ENCODE results near the gene ACAT2.
"Not testable (repeated sequence)": the region's sequence is repeated elsewhere in the genome, so short reads cannot be mapped to it uniquely, and the experiment has no call there.

Gene ACAT2

DNA sequence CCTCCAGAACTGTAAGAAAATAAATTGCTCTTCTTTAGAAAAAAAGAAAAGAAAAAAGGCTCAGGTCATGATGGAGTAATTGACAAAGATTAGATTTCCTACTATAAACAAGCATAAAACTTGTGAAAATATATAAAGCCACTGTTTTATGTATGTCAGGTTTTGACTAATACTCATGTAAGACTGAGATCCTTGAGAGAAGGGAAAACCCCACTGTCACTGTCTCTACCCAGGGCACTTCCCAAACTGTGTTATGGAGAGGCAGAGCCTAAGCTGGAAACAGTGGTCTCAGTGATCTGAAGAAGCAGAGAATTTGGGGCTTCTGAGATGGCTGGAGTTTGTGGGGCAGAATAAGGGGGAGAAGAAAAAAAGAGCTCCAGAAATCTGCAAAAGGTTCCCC is 7.6 kb downstream of the ACAT2 start:
- DNase-seq (ENCODE audit: low read depth in 2 of 2): no peak

DNA sequence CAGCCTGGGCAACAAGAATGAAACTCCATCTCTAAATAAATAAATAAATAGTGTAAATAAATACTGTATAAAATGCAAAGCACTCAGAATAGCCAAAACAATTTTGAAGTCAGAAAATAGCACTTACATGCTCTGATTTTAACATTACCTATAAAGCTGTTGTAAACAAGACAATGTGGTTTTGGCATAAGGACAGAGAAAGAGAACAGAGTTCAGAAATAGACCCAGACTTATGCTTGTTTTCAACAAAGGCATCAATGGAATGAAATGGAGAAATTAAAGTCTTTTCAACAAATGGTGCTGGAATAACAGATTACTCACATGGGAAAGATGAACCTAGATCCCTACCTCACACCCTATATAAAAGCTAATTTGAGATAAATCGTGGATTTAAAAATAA is 10.4 kb downstream of the ACAT2 start:
- no peak for DNase-seq (ENCODE audit: low read depth in 2 of 2)

DNA sequence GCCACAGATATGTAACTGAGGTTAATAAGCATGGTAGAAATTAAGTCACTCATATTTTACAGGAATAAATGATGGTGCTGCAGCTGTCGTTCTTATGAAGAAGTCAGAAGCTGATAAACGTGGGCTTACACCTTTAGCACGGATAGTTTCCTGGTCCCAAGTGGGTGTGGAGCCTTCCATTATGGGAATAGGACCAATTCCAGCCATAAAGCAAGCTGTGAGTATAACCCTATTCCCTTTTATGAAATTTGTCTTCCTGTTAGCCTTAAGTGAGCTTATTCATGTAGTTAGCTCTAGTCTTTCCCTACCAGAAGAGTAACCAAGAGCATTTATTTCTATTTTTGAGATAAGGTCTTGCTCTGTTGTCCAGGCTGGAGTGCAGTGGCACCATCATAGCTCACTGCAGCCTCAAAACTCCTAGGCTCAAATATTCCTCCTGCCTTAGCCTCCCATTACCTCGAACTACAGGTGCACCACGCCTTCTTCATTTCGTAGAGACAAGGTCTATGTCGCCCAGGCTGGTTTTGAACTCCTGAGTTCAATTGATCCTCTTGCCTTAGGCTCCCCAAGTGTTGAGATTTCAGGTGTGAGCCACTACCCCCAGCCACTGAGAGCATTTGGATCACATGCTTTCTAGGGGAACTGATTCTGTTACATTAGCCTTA is 15.5 kb downstream of the ACAT2 start:
- no peak for DNase-seq (ENCODE audit: low read depth in 2 of 2)

DNA sequence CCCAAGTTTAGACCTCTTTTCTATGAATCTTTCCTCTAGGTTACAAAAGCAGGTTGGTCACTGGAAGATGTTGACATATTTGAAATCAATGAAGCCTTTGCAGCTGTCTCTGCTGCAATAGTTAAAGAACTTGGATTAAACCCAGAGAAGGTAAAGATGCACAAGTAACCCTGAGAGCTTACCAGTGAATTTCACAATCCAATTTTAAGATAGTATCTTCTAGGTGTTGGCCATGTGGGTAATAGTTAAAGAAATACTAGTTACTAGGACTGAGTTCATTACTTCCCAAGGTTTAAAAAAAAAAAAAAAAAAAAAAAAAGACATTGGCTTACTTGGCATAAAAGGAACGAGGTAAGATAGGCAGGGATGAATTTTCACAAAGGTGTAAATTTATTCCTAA is 16.3 kb downstream of the ACAT2 start:
- DNase-seq (ENCODE audit: low read depth in 2 of 2): no peak

DNA sequence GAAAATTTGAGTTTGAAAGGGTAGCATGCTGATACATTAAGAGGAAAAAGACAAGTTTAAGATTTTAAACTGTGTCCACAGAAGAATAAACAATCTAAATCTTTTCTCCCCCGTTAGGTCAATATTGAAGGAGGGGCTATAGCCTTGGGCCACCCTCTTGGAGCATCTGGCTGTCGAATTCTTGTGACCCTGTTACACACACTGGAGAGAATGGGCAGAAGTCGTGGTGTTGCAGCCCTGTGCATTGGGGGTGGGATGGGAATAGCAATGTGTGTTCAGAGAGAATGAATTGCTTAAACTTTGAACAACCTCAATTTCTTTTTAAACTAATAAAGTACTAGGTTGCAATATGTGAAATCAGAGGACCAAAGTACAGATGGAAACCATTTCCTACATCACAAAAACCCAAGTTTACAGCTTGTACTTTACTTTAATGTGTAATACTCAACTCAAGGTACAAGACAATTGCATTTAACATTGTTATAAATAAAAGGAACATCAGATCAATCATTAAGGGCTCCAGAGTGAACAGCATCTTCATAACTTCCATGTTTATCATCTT is 16.8 kb downstream of the ACAT2 start:
- DNase-seq (ENCODE audit: low read depth in 2 of 2): no peak

DNA sequence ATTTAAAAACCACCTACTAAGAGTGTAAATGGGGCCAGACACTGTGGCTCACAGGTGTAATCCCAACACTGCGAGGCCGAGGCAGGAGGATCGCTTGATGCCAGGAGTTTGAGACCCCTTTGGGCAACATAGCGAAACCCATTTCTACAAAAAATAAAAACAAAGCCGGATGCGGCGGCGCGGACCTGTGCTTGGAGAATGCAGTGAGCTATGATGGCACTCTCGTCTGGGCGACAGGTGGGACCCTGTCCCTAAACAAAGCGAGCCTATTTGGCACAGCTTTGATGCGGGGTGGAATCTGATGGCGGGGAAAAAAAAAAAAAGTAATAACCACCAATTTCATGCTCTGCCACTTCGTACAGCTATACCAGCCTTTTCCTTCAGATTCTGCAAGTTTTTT is 26.4 kb downstream of the ACAT2 start:
- no peak for DNase-seq (ENCODE audit: low read depth in 2 of 2)

DNA sequence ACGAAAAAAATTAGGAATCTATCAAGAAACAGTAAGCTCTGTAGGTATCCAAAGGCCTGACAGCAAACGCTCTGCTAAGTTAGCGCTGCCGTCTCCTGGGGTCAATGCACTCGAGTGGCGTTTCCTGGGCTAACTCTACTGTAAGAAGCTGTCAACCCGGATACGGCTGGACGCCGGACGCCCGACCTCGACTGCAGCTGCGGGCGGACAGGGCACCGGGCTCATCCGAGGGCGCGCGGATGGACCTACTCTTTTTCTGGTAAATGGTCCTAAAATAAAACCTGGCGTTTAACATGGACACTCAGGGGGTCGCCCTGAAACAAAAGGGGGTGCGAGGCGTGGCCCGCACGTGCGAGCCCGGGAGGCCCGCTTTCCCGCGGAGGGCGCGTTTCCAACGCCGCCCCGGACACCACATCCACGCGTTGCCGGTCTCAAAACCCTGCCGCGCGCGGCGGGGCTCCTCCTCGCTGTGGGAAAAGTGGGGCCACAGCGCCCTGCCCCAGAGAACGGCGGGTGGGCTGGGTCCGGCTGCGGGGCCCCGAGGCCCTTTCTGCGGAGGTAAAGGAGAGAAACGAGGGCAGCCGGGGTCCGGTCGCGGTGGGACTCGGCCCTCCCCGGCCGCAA is 27.0 kb downstream of the ACAT2 start:
- peak in 1 of 2 donors; percentile 7 for DNase-seq (ENCODE audit: low read depth in 2 of 2)

DNA sequence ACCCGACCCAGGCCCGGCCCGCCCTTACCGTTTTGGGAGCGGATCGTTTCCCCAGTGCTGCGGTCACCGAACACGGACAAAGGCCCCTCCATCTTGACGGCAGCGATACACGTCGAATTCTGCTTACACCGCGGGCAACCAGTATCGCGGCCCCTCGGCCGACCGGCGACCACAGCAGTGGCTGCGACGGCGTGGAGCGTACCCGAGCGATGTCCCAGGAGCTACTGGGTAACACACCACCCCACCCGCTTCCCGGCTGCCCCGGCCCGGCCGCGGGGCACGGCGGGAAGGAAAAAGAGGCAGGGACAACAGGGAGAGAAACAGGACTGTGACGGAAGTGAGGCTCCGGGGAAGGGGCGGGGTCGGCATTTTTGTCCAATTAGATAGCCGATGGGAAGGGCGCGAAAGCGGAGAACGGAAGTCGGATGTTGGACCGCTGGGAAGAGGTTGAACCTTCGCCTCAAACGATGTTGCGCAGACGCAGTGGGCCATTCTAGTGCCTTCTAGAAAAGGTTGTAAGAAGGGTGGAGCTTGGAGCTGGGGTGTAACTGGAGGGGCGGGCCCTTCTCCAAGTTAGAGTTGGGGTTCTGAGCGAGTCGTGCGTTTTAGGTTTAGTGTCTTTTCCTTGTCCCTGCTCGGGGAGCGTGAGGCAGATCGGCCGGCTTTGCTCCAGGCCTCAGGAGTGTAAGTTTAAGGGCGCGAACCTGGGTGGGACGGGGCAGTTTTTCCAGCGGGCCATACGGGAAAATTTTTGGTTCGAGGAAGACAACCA is 27.7 kb downstream of the ACAT2 start, which contains the start of gene TCP1:
Gene TCP1 (minus strand): TSS at position 226 of the 772 bp plus-strand sequence. CDS start 134 bp downstream, at position 92.
- peak; percentile 97 to 98 for DNase-seq (ENCODE audit: low read depth in 2 of 2)

DNA sequence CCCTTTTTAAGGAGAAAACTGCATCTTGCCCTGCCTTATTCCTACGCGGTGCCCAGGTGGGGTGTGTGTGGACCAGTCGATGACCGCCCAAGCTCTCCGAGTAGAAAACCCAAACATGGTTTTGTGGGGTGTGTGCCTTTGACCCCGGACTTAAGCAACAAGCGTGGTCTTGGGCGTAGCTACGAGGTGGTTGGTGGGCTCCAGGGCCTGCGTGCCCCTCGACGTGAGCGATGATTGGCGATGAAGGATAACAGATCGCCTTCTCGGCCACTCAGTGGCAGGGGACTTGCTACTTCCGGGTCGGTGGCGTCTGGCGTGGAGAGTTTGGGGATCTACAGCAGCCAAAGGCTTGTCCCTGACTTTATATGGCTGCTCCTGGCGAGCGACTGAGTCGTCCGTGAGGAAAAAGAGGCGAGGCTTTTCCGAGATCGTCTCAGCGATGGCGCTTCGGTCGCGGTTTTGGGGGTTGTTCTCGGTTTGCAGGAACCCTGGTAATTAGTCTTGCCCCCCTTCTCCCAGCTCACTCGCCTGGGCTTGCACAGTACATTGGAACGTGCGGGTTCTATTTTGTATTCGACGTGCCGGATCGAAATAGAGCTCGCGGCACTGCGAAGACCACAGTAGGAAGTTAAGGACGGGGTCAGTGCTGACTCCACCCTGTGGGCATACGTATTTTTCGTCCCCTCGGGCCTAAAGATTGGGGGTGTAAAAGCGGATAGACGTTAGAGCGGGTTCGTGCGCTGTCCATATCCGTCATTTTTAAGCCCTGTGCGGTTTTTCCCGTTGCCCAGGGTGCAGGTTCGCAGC is 28.5 kb downstream of the ACAT2 start, which contains the start of gene MRPL18:
Gene MRPL18 (plus strand): TSS at position 319 of the 807 bp plus-strand sequence. CDS start 121 bp downstream, at position 440.
- peak; percentile 71 to 76 for DNase-seq (ENCODE audit: low read depth in 2 of 2)

DNA sequence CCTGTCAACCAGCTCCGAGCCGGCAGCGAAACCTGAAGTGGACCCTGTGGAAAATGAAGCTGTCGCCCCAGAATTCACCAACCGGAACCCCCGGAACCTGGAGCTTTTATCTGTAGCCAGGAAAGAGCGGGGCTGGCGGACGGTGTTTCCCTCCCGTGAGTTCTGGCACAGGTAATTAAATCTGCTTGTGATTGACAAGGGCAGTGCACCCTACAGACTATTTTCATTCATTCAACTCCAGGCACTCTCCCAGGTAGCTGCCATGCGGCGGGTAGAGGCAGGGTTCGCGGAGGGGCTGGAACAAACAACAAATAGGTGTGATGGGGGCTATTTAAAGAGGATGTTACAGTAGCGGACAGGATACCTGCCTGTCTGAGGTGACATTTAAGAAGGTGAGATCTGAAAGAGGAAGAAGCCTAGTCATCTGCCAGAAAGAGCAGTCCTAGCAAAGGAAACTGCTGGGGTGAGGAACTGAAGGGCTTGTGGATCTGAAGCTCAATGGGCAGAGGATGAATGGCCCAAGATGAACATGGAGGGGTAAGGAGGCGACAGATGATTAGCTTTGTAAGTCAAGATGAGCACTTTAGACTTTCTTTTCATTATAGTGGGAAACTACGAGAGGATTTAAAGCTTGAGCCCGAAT is 29.2 kb downstream of the ACAT2 start:
- no peak for DNase-seq (ENCODE audit: low read depth in 2 of 2)

DNA sequence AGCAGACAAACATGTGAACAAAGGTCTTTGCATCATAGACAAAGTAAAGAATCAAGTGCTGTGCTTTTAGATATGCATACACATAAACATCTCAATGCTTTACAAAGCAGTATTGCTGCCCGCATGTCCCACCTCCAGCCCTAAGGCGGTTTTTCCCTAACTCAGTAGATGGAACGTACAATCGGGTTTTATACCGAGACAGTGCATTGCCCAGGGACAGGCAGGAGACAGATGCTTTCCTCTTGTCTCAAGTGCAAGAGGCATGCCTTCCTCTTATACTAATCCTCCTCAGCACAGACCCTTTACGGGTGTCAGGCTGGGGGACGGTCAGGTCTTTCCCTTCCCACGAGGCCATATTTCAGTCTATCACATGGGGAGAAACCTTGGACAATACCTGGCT is 33.1 kb downstream of the ACAT2 start:
- DNase-seq (ENCODE audit: low read depth in 2 of 2): not testable (repeated sequence)

DNA sequence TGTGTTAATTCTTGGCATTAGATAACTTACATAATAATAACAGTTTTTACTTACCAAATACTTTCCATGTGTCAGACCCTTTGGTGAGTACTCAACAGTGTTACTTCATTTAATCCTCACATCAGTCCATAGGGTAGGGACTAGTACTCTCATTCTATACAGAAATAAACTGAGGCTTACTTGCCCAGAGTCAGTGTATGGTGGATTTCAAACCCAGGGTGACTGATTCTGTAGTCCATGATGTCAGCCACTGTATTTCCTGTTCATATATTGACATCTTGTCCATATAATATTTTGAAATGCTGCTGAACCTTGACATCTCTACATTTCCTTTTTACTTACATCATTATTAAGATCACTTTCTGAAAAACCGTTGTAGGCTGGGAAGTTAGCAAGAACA is 35.7 kb downstream of the ACAT2 start:
- no peak for DNase-seq (ENCODE audit: low read depth in 2 of 2)

DNA sequence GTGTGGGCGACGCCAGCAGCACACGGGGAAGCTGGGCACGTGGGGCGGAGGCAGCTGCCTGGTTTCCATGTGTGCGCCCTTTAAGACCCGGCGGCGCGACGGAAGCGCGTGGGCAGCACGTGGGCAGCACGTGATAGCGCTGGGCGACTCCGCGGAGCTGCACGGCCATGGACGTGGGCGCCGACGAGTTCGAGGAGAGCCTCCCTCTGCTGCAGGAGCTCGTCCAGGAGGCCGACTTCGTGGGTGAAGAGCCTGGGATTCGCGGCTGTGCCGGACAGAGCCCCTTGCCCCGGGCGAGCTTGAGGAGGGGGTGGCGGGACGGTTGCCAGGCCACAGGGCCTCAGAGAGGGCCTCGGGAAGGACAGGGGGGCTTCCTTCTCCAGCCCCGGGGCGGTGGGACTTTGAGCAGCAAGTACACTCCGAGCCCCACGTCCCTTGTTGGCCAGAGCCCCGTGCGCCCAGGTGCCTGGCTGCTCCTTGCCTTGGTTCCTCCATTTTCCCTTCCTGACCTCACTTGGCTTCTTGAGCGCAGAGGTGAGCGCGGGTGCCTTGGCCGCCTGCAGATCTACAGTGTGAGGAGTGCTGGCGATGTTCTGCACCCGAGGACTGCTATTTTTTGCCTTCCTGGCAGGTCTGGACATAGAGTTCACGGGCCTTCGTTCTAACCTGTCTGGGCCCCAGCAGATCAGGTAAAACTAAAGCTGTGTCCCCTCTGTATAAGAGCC is 38.5 kb downstream of the ACAT2 start, which contains the start of gene PNLDC1:
Gene PNLDC1 (plus strand): TSS at position 136 of the 725 bp plus-strand sequence. CDS start 32 bp downstream, at position 168.
- no peak for DNase-seq (ENCODE audit: low read depth in 2 of 2)

DNA sequence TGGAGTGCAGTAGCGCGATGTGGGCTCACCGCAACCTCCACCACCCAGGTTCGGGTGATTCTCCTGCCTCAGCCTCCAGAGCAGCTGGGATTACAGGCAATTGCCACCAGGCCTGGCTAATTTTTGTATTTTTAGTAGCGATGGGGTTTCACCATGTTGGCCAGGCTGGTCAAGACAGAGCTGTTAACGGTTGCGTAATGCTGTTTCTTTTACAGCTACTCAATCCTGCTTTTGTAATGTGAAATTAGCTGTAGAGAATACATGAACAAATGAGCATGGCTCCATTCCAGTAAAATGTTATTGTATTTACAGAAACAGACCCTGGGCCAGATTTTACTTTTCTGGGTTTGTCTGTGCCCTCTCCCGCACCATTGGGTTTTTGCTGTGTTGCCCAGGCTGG is 40.1 kb downstream of the ACAT2 start:
- DNase-seq (ENCODE audit: low read depth in 2 of 2): no peak

DNA sequence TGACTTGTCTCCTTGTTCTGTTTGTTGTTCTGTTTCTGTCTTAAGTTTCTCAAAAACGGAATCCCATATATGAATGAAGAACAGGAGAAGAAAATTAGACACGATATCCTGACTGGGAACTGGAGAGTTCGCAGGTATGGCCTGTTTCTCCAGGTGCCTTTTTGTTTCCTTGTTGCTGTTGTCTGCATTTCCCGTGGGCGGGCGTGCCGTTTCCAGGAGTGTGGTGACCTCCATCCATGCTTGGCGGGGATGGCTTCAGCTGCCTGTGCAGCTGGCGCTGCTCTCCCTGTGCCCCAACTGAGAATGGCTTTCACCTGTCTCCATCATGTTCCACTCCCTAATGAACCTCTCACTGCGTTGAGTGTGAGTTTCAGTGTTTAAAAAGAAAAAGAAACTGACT is 42.7 kb downstream of the ACAT2 start:
- DNase-seq (ENCODE audit: low read depth in 2 of 2): no peak

DNA sequence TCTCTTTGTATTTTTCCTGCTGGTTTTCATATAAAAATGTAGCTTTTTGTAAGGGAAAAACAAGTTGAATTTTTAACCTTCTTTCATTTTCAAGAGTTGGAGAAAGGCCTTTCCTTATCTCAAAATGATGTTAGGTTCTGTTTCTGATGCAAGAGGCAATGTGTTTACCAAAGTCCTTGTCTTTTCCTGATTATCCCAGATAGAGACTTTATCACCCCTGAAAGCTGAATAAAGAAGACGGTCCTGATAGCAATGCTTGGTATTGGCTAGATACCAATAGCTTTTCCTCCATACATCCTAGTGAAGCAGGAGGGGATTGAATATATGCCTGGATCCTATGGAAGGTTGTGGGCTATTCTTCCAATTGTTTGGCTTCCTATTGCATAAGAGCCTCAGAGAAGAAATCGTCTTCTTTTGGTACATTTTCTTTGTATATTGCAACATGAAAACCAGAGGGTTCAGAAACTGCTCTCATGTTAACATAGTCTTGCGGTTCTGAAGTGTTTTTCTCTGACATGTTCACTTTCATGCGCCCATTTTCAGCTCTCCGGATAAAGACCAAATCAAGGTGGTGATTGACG is 43.7 kb downstream of the ACAT2 start:
- DNase-seq (ENCODE audit: low read depth in 2 of 2): no peak

DNA sequence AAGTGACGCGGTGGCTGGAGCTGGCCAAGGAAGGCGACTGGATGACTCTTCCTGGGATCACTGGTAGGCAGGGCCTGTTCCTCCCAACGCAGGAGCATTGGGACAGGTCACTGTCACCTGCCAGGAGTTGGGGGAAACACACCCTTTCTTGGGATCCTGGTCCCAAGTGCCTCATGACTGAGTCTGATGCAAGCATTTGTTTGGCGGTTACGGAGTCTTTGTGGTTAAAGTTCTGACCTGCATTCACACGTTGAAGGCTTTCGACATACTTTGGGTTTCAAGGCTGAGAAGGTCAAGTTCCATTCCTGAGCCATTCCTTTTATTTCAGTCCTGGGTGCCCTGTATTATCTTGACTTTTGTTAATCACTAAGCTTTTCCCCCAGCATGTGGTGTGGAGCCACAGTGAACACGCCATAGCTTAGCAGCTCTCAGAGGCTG is 44.2 kb downstream of the ACAT2 start:
- no peak for DNase-seq (ENCODE audit: low read depth in 2 of 2)

DNA sequence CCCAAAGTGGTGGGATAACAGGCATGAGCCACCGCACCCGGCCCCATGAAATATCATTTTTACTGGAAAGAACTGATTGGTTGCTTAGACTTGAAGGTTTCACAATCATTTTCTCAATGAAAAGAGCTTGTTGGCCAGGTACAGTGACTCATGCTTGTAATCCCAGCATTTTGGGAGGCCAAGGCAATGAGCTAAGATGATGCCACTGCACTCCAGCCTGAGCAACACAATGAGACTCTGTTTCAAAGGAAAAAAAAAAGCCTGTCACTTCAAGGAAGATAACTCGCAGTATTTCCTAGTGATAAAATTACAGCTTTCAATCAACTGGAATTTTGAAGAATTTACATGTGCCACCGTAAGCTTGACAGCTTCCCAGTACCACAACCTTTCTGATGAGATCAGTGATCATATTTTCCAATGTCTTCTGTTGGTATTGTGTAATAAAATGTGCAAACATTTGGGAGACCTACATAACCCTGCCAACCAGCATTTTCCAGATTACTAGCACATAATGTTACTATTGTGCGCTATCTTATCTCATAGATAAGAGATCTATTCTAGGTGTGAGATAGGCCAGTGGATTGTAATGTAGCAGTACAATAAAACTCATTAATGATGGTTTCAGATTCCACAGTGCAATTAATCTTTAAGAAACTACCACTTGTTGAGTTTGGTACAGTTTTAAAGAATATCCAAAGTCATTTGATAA is 45.5 kb downstream of the ACAT2 start:
- no peak for DNase-seq (ENCODE audit: low read depth in 2 of 2)

DNA sequence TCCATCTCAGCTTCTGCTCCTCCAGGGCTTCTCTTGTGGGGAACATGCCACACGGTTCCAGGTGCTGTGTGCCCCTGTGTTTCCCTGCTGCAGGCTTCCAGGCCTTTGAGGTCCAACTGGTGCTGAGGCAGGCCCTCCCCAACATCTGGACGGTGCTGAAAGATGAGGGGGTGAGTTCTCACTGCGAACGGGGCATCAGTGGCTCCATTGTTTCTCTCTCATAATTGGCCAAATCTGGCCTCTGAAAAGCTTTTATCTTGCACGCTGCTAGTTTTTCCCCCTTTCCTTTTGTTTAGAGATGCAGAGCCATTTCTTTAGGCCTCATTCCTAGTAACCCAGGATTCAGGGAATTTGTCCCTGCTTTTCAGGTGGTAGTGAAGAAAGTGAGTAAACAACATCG is 46.8 kb downstream of the ACAT2 start:
- DNase-seq (ENCODE audit: low read depth in 2 of 2): no peak

Data from stimulated activated CD8-positive, alpha-beta memory T cell treated with anti-CD3 and anti-CD28 coated beads, Interleukin-2, amount 100 ng/mL, for 1 hour (primary cell).